ENCODE measurements around the gene TMEM126A.
A peak's percentile ranks its signal among the peaks of the same experiment; 100 is the strongest.

Gene TMEM126A

DNA sequence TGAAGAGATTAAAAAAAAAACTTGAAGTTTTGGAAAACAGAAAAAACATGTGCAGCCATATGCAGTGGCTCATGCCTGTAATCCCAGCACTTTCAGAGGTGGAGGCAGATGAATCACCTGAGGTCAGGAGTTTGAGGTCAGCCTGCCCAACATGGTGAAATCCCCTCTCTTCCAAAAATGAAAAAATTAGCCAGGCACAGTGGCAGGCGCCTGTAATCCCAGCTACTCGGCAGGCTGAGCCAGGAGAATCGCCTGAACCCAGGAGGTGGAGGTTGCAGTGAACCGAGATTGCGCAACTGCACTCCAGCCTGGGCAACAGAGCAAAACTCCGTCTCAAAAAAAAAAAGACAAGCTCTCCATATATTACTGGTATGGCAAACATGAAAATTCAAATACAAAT, 28.3 kb upstream of the TMEM126A start:
- peaks cover 0 to 4% of the 10 kb centered on the region in 2 experiments for H3K27me3 ChIP-seq (ENCODE audit: control insufficient read depth in 1 of 2, insufficient read depth in 1 of 2, low read length in 2 of 2)
- WGBS, result 91% methylated on average over 6 of the region's 6 CpGs

DNA sequence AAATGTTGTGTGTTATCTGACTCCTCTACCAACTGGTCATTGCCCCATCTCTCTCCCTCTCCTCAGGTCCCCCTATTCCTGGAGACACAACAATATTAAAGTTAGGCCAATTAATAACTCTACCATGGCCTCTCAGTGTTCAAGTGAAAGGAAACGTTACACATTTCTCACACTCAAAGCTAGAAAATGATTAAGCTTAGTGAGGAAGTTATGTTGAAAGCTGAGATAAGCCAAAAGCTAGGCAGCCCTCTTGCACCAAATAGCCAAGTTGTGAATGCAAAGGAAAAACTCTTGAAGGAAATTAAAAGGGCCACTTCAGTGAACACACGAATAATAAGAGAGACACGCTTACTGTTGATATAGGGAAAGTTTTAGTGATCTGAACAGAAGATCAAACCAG, 27.5 kb upstream of the TMEM126A start:
- H2BK12ac ChIP-seq (ENCODE audit: low read length in 2 of 2), result no peak overlapping the region

More for the DNA sequence above, 28.3 kb upstream of the TMEM126A start:
- H4K8ac ChIP-seq (ENCODE audit: low read length), result no peak overlapping the region
- H3K79me1 ChIP-seq (replicated peaks; ENCODE audit: low read length, poor library complexity, severe bottlenecking), result no peaks in the 10 kb centered on the region
- no peak overlapping the region for H3K4ac ChIP-seq (ENCODE audit: low read depth in 1 of 2, low read length in 2 of 2)
- no peak overlapping the region for H3K4me2 ChIP-seq (ENCODE audit: low read length, poor library complexity, severe bottlenecking)
- no peak overlapping the region for H4K91ac ChIP-seq (ENCODE audit: low read length)
- H2AK5ac ChIP-seq (ENCODE audit: low read length, severe bottlenecking), result no peak overlapping the region
- H2BK5ac ChIP-seq (ENCODE audit: low read depth, low read length, poor library complexity, severe bottlenecking), result no peak overlapping the region
- H3K36me3 ChIP-seq (ENCODE audit: control insufficient read depth in 1 of 2, insufficient read depth in 2 of 2, low read depth in 1 of 2, low read length in 2 of 2), result no peaks in the 10 kb centered on the region
- no peak overlapping the region for H3K18ac ChIP-seq (ENCODE audit: low read depth in 1 of 2, low read length in 2 of 2)
- no peak overlapping the region for H2BK120ac ChIP-seq (ENCODE audit: low read depth, low read length)
- no peak overlapping the region for H3K23ac ChIP-seq (ENCODE audit: low read length in 2 of 2)
- H3K4me1 ChIP-seq (ENCODE audit: control insufficient read depth, insufficient read depth, low read depth, low read length), result no peaks in the 10 kb centered on the region
- no peak overlapping the region for H2BK12ac ChIP-seq (ENCODE audit: low read length in 2 of 2)
- no peak overlapping the region for H3K9ac ChIP-seq (ENCODE audit: low read length)
- no peak overlapping the region for H2BK15ac ChIP-seq (ENCODE audit: low read depth, poor library complexity, severe bottlenecking)
- H3K27ac ChIP-seq (ENCODE audit: low read length, poor library complexity, severe bottlenecking), result no peak overlapping the region
- H3K9me3 ChIP-seq (ENCODE audit: control insufficient read depth, low read length), result no peaks in the 10 kb centered on the region
- no peak overlapping the region for H3K14ac ChIP-seq (ENCODE audit: low read length in 2 of 2)
- H3K4me3 ChIP-seq (ENCODE audit: insufficient read depth in 1 of 2, low read depth in 1 of 2, low read length in 2 of 2), result no peak overlapping the region
- no peak overlapping the region for H2AFZ ChIP-seq (ENCODE audit: low read depth, low read length)
- no peak for DNase-seq

DNA sequence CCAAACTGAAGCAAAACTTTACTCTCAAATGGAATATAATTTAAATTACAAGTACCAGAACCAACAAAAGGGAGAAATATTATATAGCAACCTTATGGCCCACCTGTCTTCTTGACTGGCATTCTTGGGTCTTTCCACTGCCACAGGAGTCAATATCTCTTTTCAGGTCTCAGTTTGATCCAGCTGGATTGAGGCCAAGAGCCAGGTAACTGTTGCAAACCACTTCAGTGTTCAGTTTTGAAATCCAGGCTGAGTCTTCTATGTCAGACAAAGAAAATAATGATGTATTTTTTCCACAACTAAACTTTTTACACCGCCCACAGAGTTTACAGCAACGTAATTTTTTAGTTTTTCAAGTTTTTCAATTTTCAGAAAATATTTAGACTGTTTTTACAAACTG, 21.3 kb upstream of the TMEM126A start:
- no peak overlapping the region for H2BK5ac ChIP-seq (ENCODE audit: low read depth, low read length, poor library complexity, severe bottlenecking)
- no peak overlapping the region for H2BK12ac ChIP-seq (ENCODE audit: low read length in 2 of 2)
- H2BK120ac ChIP-seq (ENCODE audit: low read depth, low read length), result no peak overlapping the region
- no CpG with 5 or more reads among the region's 2 CpGs for WGBS
- H3K14ac ChIP-seq (ENCODE audit: low read length in 2 of 2), result no peak overlapping the region
- H3K18ac ChIP-seq (ENCODE audit: low read depth in 1 of 2, low read length in 2 of 2), result no peak overlapping the region
- no peak overlapping the region for H3K27ac ChIP-seq (ENCODE audit: low read length, poor library complexity, severe bottlenecking)
- H3K4me1 ChIP-seq (ENCODE audit: control insufficient read depth, insufficient read depth, low read depth, low read length), result no peaks in the 10 kb centered on the region
- no peak overlapping the region for H3K23ac ChIP-seq (ENCODE audit: low read length in 2 of 2)
- H4K8ac ChIP-seq (ENCODE audit: low read length), result no peak overlapping the region
- no peaks in the 10 kb centered on the region for H3K9me3 ChIP-seq (ENCODE audit: control insufficient read depth, low read length)
- H3K79me1 ChIP-seq (replicated peaks; ENCODE audit: low read length, poor library complexity, severe bottlenecking), result peaks cover 6% of the 10 kb centered on the region
- H3K4ac ChIP-seq (ENCODE audit: low read depth in 1 of 2, low read length in 2 of 2), result no peak overlapping the region
- peak overlapping the region; percentile 95 for H3K9ac ChIP-seq (ENCODE audit: low read length)
- H2AFZ ChIP-seq (ENCODE audit: low read depth, low read length), result no peak overlapping the region
- H2BK15ac ChIP-seq (ENCODE audit: low read depth, poor library complexity, severe bottlenecking), result no peak overlapping the region
- H3K4me2 ChIP-seq (ENCODE audit: low read length, poor library complexity, severe bottlenecking), result no peak overlapping the region
- DNase-seq, result no peak
- peaks cover 2 to 11% of the 10 kb centered on the region in 2 experiments for H3K36me3 ChIP-seq (ENCODE audit: control insufficient read depth in 1 of 2, insufficient read depth in 2 of 2, low read depth in 1 of 2, low read length in 2 of 2)
- no peak overlapping the region for H2AK5ac ChIP-seq (ENCODE audit: low read length, severe bottlenecking)
- H4K91ac ChIP-seq (ENCODE audit: low read length), result no peak overlapping the region
- no peaks in the 10 kb centered on the region for H3K27me3 ChIP-seq (ENCODE audit: control insufficient read depth in 1 of 2, insufficient read depth in 1 of 2, low read length in 2 of 2)
- H3K4me3 ChIP-seq (ENCODE audit: insufficient read depth in 1 of 2, low read depth in 1 of 2, low read length in 2 of 2), result peak overlapping the region in 1 of 2 experiments; percentile 95

More for the DNA sequence above, 27.5 kb upstream of the TMEM126A start:
- Histone ChIP-seq H3K36me3 (ENCODE audit: control insufficient read depth in 1 of 2, insufficient read depth in 2 of 2, low read depth in 1 of 2, low read length in 2 of 2) (no peaks in the 10 kb centered on the region), H3K9me3 (ENCODE audit: control insufficient read depth, low read length) (no peaks in the 10 kb centered on the region), H2AFZ (ENCODE audit: low read depth, low read length) (no peak overlapping the region), H3K23ac (ENCODE audit: low read length in 2 of 2) (no peak overlapping the region), H3K4me1 (ENCODE audit: control insufficient read depth, insufficient read depth, low read depth, low read length) (no peaks in the 10 kb centered on the region), H4K8ac (ENCODE audit: low read length) (no peak overlapping the region), H3K9ac (ENCODE audit: low read length) (no peak overlapping the region), H4K91ac (ENCODE audit: low read length) (no peak overlapping the region), H3K27ac (ENCODE audit: low read length, poor library complexity, severe bottlenecking) (no peak overlapping the region), H2AK5ac (ENCODE audit: low read length, severe bottlenecking) (no peak overlapping the region), H2BK15ac (ENCODE audit: low read depth, poor library complexity, severe bottlenecking) (no peak overlapping the region), H3K27me3 (ENCODE audit: control insufficient read depth in 1 of 2, insufficient read depth in 1 of 2, low read length in 2 of 2) (peaks cover 0 to 4% of the 10 kb centered on the region in 2 experiments), H3K79me1 (replicated peaks; ENCODE audit: low read length, poor library complexity, severe bottlenecking) (no peaks in the 10 kb centered on the region), H3K4ac (ENCODE audit: low read depth in 1 of 2, low read length in 2 of 2) (no peak overlapping the region), H3K4me2 (ENCODE audit: low read length, poor library complexity, severe bottlenecking) (no peak overlapping the region), H3K14ac (ENCODE audit: low read length in 2 of 2) (no peak overlapping the region), H2BK120ac (ENCODE audit: low read depth, low read length) (no peak overlapping the region), H3K4me3 (ENCODE audit: insufficient read depth in 1 of 2, low read depth in 1 of 2, low read length in 2 of 2) (no peak overlapping the region), H2BK5ac (ENCODE audit: low read depth, low read length, poor library complexity, severe bottlenecking) (no peak overlapping the region), H3K18ac (ENCODE audit: low read depth in 1 of 2, low read length in 2 of 2) (no peak overlapping the region)
- DNase-seq, result no peak
- WGBS, result no CpG with 5 or more reads among the region's 3 CpGs

DNA sequence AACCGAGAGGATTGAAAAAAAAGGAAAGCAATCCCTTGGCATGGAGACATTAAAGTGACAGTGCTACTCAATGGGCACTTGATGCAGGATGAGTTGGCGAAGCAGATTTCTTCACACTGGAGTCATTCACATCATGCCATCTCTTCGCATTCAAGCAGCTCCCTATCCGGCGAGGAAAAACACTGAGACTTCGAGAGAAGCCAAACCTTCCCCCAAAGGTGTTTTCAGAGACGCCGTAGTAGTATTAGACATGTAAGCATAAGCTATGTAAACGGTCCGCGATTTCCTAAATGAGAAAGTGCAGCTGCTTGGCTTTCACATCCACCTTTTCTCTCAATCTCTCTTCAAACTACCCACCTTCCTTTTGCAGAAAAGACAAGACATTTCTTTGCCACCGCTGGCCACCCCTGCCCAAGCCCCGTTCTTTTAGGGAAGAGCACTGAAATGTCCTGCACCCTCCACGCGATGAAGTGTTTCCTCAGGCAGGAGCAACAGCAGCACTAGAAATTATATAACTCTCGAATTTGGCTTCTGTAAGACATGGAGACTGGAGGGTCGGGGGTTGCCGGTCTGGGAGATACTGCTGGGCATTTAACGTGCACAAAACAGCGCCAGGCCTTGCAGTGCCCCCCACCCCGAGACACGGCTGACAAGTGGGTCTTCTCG, 20.3 kb upstream of the TMEM126A start, which contains the start of gene DLG2:
DLG2 (minus strand) TSS at position 13 of the 666 bp plus-strand sequence.
- peak; percentile 57 for DNase-seq
- peak within 1 kb of the TSS; percentile 83 for H3K27ac ChIP-seq (ENCODE audit: low read length, poor library complexity, severe bottlenecking)
- no peak within 1 kb of the TSS for H3K23ac ChIP-seq (ENCODE audit: low read length in 2 of 2)
- H2BK12ac ChIP-seq (ENCODE audit: low read length in 2 of 2), result peak within 1 kb of the TSS in 1 of 2 experiments; percentile 27
- H3K4me1 ChIP-seq (ENCODE audit: control insufficient read depth, insufficient read depth, low read depth, low read length), result no peaks in the 10 kb centered on the region
- peak within 1 kb of the TSS; percentile 65 for H4K91ac ChIP-seq (ENCODE audit: low read length)
- H3K4me3 ChIP-seq (ENCODE audit: insufficient read depth in 1 of 2, low read depth in 1 of 2, low read length in 2 of 2), result peak within 1 kb of the TSS; percentile 64 to 95
- H2BK15ac ChIP-seq (ENCODE audit: low read depth, poor library complexity, severe bottlenecking), result peak within 1 kb of the TSS; percentile 56
- peak within 1 kb of the TSS; percentile 82 for H3K4me2 ChIP-seq (ENCODE audit: low read length, poor library complexity, severe bottlenecking)
- H3K27me3 ChIP-seq (ENCODE audit: control insufficient read depth in 1 of 2, insufficient read depth in 1 of 2, low read length in 2 of 2), result no peaks in the 10 kb centered on the region
- H3K9me3 ChIP-seq (ENCODE audit: control insufficient read depth, low read length), result no peaks in the 10 kb centered on the region
- no peak within 1 kb of the TSS for H3K14ac ChIP-seq (ENCODE audit: low read length in 2 of 2)
- peak within 1 kb of the TSS; percentile 72 to 86 for H3K18ac ChIP-seq (ENCODE audit: low read depth in 1 of 2, low read length in 2 of 2)
- WGBS, result 3% methylated on average over 22 of the region's 23 CpGs
- peak within 1 kb of the TSS; percentile 95 for H3K9ac ChIP-seq (ENCODE audit: low read length)
- peaks cover 2 to 15% of the 10 kb centered on the region in 2 experiments for H3K36me3 ChIP-seq (ENCODE audit: control insufficient read depth in 1 of 2, insufficient read depth in 2 of 2, low read depth in 1 of 2, low read length in 2 of 2)
- H3K79me1 ChIP-seq (replicated peaks; ENCODE audit: low read length, poor library complexity, severe bottlenecking), result peaks cover 6% of the 10 kb centered on the region
- peak within 1 kb of the TSS; percentile 76 for H4K8ac ChIP-seq (ENCODE audit: low read length)
- H2BK5ac ChIP-seq (ENCODE audit: low read depth, low read length, poor library complexity, severe bottlenecking), result no peak within 1 kb of the TSS
- H2AK5ac ChIP-seq (ENCODE audit: low read length, severe bottlenecking), result no peak within 1 kb of the TSS
- H3K4ac ChIP-seq (ENCODE audit: low read depth in 1 of 2, low read length in 2 of 2), result peak within 1 kb of the TSS in 1 of 2 experiments; percentile 9
- peak within 1 kb of the TSS; percentile 59 for H2AFZ ChIP-seq (ENCODE audit: low read depth, low read length)
- H2BK120ac ChIP-seq (ENCODE audit: low read depth, low read length), result no peak within 1 kb of the TSS

All from mesenchymal stem cell (in vitro differentiated cells and primary cell).